ENCODE measurements around the gene SP8. TPM values are rescaled to one million over a fixed set of nuclear protein-coding genes. Genes with fewer than 3 reads are reported as not detected.

Gene SP8
- total RNA-seq, 1 experiment from 2014 or later, result 0.76 TPM

GRCh38 chr7:20749906-20750305 lies 36.8 kb downstream of the SP8 start:
- intact Hi-C loops (cut with micrococcal nuclease), result no loop called here
- ChIA-PET RAD21 (ENCODE audit: low non-redundant PET in 1 of 2, low total read pairs in 2 of 2, uncharacterized antibody in 2 of 2, unreplicated experiment in 2 of 2) (no interaction called here), CTCF (no interaction called here), POLR2A (no interaction called here)
- Histone ChIP-seq H3K79me2 (ENCODE audit: insufficient read depth, low read length) (no peaks in the 10 kb centered on the region), H3K4me2 (ENCODE audit: low read length) (no peak overlapping the region), H3K9ac (ENCODE audit: low read length) (no peak overlapping the region), H3K9me3 (ENCODE audit: control insufficient read depth in 1 of 2, insufficient read depth in 1 of 2, low read depth in 1 of 2, low read length in 2 of 2) (no peaks in the 10 kb centered on the region), H3K27ac (ENCODE audit: low read depth, low read length) (no peak overlapping the region), H3K27me3 (ENCODE audit: insufficient read depth, low read length) (no peaks in the 10 kb centered on the region), H4K20me1 (ENCODE audit: insufficient read depth) (no peaks in the 10 kb centered on the region), H3K9me2 (ENCODE audit: insufficient read depth) (no peaks in the 10 kb centered on the region), H3K4me3 (replicated peaks in 1 of 2; ENCODE audit: low read depth in 1 of 2, low read length in 2 of 2) (no peak overlapping the region), H3K36me3 (ENCODE audit: control insufficient read depth in 1 of 2, insufficient read depth in 2 of 2, low read length in 2 of 2) (no peaks in the 10 kb centered on the region), H2AFZ (ENCODE audit: low read depth, low read length, poor library complexity, severe bottlenecking) (no peak overlapping the region), H3K4me1 (ENCODE audit: control insufficient read depth in 1 of 2, insufficient read depth in 2 of 2, low read length in 2 of 2) (peaks cover 0 to 3% of the 10 kb centered on the region in 2 experiments; a peak in 1 of 4 replicates)
- TF ChIP-seq POLR2AphosphoS5 (IDR thresholded peaks at IDR 0.05; ENCODE audit: low read depth, low read length), result no peak
- DNase-seq (ENCODE audit: low read depth, low spot score) (no peak), ATAC-seq (no peak)
- no TSS peak for BruUV-seq (replicated peaks)

DNA sequence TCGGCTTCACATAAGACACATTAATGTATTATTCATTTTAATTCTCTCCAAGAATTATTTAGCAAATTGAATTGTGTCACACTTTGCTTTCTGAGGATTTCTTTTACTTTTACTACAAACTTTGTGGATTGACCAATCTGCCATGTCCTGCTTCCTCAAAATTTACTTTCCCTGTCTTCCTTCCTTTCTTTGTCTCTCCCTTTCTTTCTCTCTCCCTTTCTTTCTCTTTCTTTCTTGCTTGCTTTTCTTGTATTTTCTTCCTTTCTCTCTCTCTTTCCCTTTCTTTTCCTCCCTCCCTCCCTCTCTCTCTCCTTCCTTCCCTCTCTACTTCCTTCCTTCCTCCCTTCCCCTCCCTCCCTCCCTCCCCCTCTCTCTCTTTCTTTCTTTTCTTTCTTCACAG lies 37.8 kb downstream of the SP8 start:
- ATAC-seq (no peak), DNase-seq (ENCODE audit: low read depth, low spot score) (no peak)
- no peak overlapping the region for H3K9ac ChIP-seq (ENCODE audit: low read length)
- H4K20me1 ChIP-seq (ENCODE audit: insufficient read depth), result no peaks in the 10 kb centered on the region
- POLR2A ChIA-PET, result no interaction called here
- peaks cover 0 to 6% of the 10 kb centered on the region in 2 experiments; a peak in 1 of 4 replicates for H3K4me1 ChIP-seq (ENCODE audit: control insufficient read depth in 1 of 2, insufficient read depth in 2 of 2, low read length in 2 of 2)
- H3K79me2 ChIP-seq (ENCODE audit: insufficient read depth, low read length), result no peaks in the 10 kb centered on the region
- no peak overlapping the region for H3K27ac ChIP-seq (ENCODE audit: low read depth, low read length)
- TF ChIP-seq EGR1 (IDR thresholded peaks at IDR 0.05; ENCODE audit: low read depth) (no peak), ZBTB33 (IDR thresholded peaks at IDR 0.05; ENCODE audit: extremely low read depth, insufficient replicate concordance, low read length) (no peak)
- intact Hi-C loops (cut with micrococcal nuclease), result no loop called here
- no peaks in the 10 kb centered on the region for H3K27me3 ChIP-seq (ENCODE audit: insufficient read depth, low read length)
- no TSS peak for BruUV-seq (replicated peaks)
- RAD21 ChIA-PET (ENCODE audit: low non-redundant PET in 1 of 2, low total read pairs in 2 of 2, uncharacterized antibody in 2 of 2, unreplicated experiment in 2 of 2), result no interaction called here
- H3K4me2 ChIP-seq (ENCODE audit: low read length), result no peak overlapping the region
- CTCF ChIA-PET, result no interaction called here
- no peak overlapping the region for H3K4me3 ChIP-seq (replicated peaks in 1 of 2; ENCODE audit: low read depth in 1 of 2, low read length in 2 of 2)
- no peak overlapping the region for H2AFZ ChIP-seq (ENCODE audit: low read depth, low read length, poor library complexity, severe bottlenecking)
- no peaks in the 10 kb centered on the region for H3K9me2 ChIP-seq (ENCODE audit: insufficient read depth)
- no peaks in the 10 kb centered on the region for H3K36me3 ChIP-seq (ENCODE audit: control insufficient read depth in 1 of 2, insufficient read depth in 2 of 2, low read length in 2 of 2)
- no peaks in the 10 kb centered on the region for H3K9me3 ChIP-seq (ENCODE audit: control insufficient read depth in 1 of 2, insufficient read depth in 1 of 2, low read depth in 1 of 2, low read length in 2 of 2)

All from HCT116 (cell line).